SK-N-MC (cell line): Measurements from ENCODE around the gene ZNRF3.

Experiments used
- DNase-seq: peaks from one replicate; pipeline ENCODE4 v3.0.0-alpha.2; 2011; ENCODE audit warnings: low read depth, low spot score
- H3K27ac ChIP-seq: fragments of 200-600 bp; sonication (generic); 2 replicates; pipeline ENCODE4 v1.5.1; 2016; ENCODE audit warnings: mixed run types
- H3K36me3 ChIP-seq: fragments of 200-600 bp; sonication (generic); 2 replicates; pipeline ENCODE4 v1.6.1; 2017; ENCODE audit warnings: antibody characterized with exemption, low read length, mixed read lengths; ENCODE audit not compliant: insufficient read depth
- H3K4me3 ChIP-seq: fragments of 200-600 bp; sonication (generic); 2 replicates; pipeline ENCODE4 v1.5.1; 2016
- H3K9ac ChIP-seq: fragments of 200-600 bp; sonication (generic); 2 replicates; pipeline ENCODE4 v1.8.0; 2017; ENCODE audit warnings: mixed run types, mixed read lengths; ENCODE audit not compliant: insufficient read length
- H3K9me3 ChIP-seq: fragments of 200-600 bp; sonication (generic); 2 replicates; pipeline ENCODE4 v1.6.1; 2017; ENCODE audit warnings: low read depth, mild to moderate bottlenecking, antibody characterized with exemption, low read length, moderate library complexity, mixed read lengths
- EZH2 ChIP-seq: fragments of 200-600 bp; sonication (generic); IDR thresholded peaks from one replicate; pipeline ENCODE4 v1.6.1; 2017; ENCODE audit warnings: antibody characterized with exemption
- FOXP2 ChIP-seq: optimal IDR thresholded peaks from 2 replicates; pipeline ENCODE3; 2011; ENCODE audit warnings: mild to moderate bottlenecking, moderate library complexity; ENCODE audit not compliant: insufficient read depth; ENCODE audit errors: extremely low read length, control extremely low read depth
- POLR2AphosphoS5 ChIP-seq: IDR thresholded peaks from 2 replicates; pipeline ENCODE4 v1.6.1; 2012; ENCODE audit warnings: mild to moderate bottlenecking, low read depth, low read length, borderline replicate concordance

The ZNRF3 gene

GRCh38 chr22:28920757-28921584 is 37.6 kb downstream of the ZNRF3 start:
- no peaks in the 10 kb centered on the region for H3K36me3 ChIP-seq
- TF ChIP-seq POLR2AphosphoS5 (no peak), FOXP2 (no peak), EZH2 (no peak)
- no peak overlapping the region for H3K27ac ChIP-seq
- no peak overlapping the region for H3K9ac ChIP-seq
- H3K9me3 ChIP-seq = no peaks in the 10 kb centered on the region
- H3K4me3 ChIP-seq = no peak overlapping the region
- no peak for DNase-seq

- H3K36me3 ChIP-seq = no peaks in the 10 kb centered on the region
- no peak for DNase-seq
- H3K9me3 ChIP-seq = no peaks in the 10 kb centered on the region
- no peak for TF ChIP-seq EZH2
- TF ChIP-seq FOXP2 = no peak
- no peak for TF ChIP-seq POLR2AphosphoS5
- no peak overlapping the region for H3K9ac ChIP-seq
- no peak overlapping the region for H3K27ac ChIP-seq
- H3K4me3 ChIP-seq = no peak overlapping the region
Measured at GRCh38 chr22:28921585-28921879, 38.2 kb downstream of the ZNRF3 start.

DNA sequence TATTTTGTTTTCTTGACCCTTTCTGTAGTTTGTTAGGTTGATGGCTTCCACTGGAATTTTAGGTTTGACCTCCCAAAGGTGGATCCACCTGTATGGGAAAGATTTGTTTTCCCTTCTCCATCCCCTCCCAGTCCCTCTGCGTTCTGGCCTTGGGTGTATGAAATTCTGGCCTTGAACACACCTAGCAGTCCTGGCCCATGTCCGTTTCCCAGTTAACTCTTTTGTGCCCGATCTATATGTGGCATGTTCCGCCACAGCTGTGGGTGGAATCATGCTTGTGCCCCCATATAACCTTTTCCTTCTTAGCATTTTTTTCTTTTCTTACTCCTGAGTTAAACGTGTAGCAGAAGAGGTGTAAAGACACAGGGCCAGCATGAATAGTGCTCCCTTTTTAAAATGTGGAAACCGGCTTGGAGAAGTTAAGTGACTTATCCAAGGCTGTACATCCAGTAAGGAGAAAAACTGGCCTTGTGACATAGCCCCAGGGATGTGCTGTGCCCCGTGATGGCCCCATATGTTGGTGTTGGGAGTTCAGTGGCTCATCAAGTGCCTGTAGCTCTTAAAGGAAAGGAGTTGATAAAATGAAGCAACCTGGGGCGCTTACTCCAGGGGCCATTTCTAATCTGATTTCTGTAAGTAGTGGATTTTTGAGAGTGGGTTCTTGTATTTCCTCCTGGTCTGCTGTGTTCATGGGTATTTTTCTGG is 39.3 kb downstream of the ZNRF3 start:
- TF ChIP-seq FOXP2 (no peak), POLR2AphosphoS5 (no peak), EZH2 (no peak)
- H3K36me3 ChIP-seq = no peaks in the 10 kb centered on the region
- DNase-seq = no peak
- H3K9ac ChIP-seq = no peak overlapping the region
- no peak overlapping the region for H3K4me3 ChIP-seq
- H3K27ac ChIP-seq = no peak overlapping the region
- H3K9me3 ChIP-seq = no peaks in the 10 kb centered on the region

- H3K4me3 ChIP-seq = no peak overlapping the region
- no peaks in the 10 kb centered on the region for H3K9me3 ChIP-seq
- no peak overlapping the region for H3K9ac ChIP-seq
- no peak for DNase-seq
- TF ChIP-seq POLR2AphosphoS5 = no peak
- no peak for TF ChIP-seq FOXP2
- no peak for TF ChIP-seq EZH2
- H3K36me3 ChIP-seq = no peaks in the 10 kb centered on the region
- no peak overlapping the region for H3K27ac ChIP-seq
Measured at GRCh38 chr22:28923826-28924732, 40.7 kb downstream of the ZNRF3 start.

GRCh38 chr22:28925916-28926315 is 42.5 kb downstream of the ZNRF3 start:
- no peak for DNase-seq
- Histone ChIP-seq H3K27ac (no peak overlapping the region), H3K4me3 (no peak overlapping the region), H3K9me3 (no peaks in the 10 kb centered on the region), H3K36me3 (no peaks in the 10 kb centered on the region), H3K9ac (no peak overlapping the region)
- TF ChIP-seq POLR2AphosphoS5 (no peak), FOXP2 (no peak), EZH2 (no peak)

DNA sequence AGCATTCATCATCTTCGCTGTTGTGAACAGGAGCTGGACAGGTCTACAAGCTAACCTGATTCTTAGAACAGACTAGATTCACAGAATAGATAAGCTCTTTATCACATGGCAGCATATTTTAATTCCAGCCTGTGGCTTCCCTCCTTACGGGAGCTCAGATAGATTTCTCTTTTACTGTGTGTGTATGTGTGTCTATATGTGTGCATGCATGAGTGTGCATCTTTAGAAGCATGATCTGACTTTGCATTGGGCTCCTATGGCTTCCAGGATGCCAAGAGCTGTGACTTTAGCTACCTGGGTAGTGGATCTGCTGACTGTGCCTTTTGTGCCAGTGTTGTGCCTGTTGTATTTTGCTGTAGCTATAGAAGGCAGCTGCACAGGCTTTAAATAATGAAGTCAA is 44.3 kb downstream of the ZNRF3 start:
- no peak overlapping the region for H3K4me3 ChIP-seq
- no peak for TF ChIP-seq POLR2AphosphoS5
- no peak for TF ChIP-seq FOXP2
- no peak for TF ChIP-seq EZH2
- no peak overlapping the region; the same call in 1 of the 2 replicates for H3K27ac ChIP-seq
- H3K36me3 ChIP-seq = no peaks in the 10 kb centered on the region
- H3K9ac ChIP-seq = no peak overlapping the region
- H3K9me3 ChIP-seq = no peaks in the 10 kb centered on the region
- DNase-seq = no peak

GRCh38 chr22:28929197-28929596 is 45.8 kb downstream of the ZNRF3 start:
- no peak overlapping the region for H3K4me3 ChIP-seq
- DNase-seq = no peak

GRCh38 chr22:28930357-28931007 is 47.1 kb downstream of the ZNRF3 start:
- TF ChIP-seq POLR2AphosphoS5 (no peak), EZH2 (no peak), FOXP2 (no peak)
- no peak overlapping the region for H3K27ac ChIP-seq
- no peak for DNase-seq
- H3K36me3 ChIP-seq = no peaks in the 10 kb centered on the region
- no peaks in the 10 kb centered on the region for H3K9me3 ChIP-seq
- H3K9ac ChIP-seq = no peak overlapping the region
- no peak overlapping the region for H3K4me3 ChIP-seq

More at GRCh38 chr22:28929197-28929596, 45.8 kb downstream of the ZNRF3 start:
- no peaks in the 10 kb centered on the region for H3K36me3 ChIP-seq
- no peak for TF ChIP-seq FOXP2
- no peak for TF ChIP-seq POLR2AphosphoS5
- TF ChIP-seq EZH2 = no peak
- H3K9ac ChIP-seq = no peak overlapping the region
- H3K27ac ChIP-seq = no peak overlapping the region
- no peaks in the 10 kb centered on the region for H3K9me3 ChIP-seq
